CD4-positive, alpha-beta T cell treated with Interleukin-10 for 1 hour (primary cell): ENCODE measurements around the gene VIT.

ENCODE experiments used
- DNase-seq: peaks from one replicate; pipeline ENCODE4 v3.0.0-alpha.2; 2020

VIT gene

DNA sequence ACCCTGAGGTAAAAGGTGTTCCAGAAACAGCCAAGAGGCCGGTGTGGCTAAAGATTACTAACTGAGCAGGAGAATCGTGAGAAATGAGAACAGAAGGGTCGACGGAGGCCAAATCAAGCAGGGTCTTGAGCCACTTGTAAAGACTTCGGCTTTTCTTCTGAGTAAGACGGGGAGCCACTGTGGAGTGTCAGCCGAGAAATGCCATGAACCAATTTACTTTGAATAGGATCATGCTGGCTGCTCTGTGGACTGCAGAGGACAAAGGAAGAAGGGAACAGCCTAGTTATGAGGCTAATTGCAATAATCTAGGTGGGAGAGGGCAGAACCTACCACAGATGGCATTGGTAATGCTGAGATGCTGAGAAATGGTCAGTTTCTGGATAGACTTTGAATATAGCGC is 16.8 kb downstream of the VIT start:
- no peak for DNase-seq

DNA sequence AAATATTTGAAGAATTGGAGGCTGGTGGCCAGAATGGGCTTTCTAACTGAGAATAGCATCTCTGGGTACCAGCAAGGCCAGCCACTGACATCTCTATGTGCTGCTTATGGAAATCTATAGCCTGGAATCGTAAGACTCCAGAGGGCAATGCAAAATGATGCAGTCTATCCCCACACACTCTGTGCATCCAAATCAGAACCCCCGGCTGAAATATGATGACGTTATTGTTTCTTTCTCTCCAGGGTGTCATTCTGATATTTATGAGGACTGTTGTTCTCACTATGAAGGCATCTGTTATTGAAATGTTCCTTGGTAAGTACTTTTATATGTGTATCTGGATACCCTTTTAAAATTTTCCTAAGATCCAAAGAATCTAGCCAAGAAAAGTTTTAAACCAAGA is 19.6 kb downstream of the VIT start:
- DNase-seq, result no peak

DNA sequence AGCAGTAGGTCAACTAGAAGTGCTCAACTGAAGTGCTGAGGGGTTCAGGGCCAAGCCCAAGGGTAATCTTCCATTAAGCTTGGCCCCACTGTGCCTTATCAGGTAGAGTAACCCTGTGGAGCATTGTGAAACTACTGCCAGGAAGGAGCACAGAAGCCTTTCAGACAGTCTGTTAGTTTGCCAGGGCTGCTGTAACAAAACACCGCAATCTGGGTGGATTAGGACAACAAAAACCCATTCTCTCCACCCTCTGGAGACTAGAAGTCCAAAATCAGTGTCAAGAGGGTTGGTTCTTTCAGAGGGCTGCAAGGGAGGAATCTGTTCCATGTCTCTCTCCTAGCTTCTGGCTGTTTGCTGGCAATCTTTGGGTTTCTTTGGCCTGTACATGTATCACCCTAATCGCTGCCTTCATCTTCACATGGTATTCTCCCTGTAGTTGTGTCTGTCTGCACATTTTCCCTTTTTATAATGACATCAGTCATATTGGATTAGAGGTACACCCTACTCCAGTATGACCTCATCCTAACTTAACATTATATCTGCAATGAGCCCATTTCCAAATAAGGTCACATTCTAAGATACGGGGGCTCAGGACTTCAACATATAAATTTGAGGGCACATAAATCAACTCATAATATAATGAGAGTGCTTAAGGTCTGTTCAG is 21.2 kb downstream of the VIT start:
- DNase-seq, result no peak

DNA sequence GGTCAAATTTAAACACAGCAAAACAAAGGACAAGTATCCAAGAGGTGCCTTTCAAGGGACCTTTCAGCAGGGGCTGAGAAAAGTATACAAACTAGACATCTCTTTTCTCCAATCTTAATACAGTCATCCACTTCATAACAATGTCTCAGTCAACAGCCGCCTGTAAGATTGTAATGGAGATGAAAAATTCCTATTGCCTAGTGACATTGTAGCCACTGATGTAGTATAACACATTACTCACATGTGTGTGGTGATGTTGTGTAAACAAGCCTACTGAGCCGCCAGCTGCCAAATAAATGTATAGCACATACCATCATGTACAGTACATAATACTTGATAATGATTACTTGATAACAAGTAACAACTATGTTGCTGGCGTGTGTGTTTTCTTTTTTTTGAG is 31.0 kb downstream of the VIT start:
- DNase-seq, result no peak

DNA sequence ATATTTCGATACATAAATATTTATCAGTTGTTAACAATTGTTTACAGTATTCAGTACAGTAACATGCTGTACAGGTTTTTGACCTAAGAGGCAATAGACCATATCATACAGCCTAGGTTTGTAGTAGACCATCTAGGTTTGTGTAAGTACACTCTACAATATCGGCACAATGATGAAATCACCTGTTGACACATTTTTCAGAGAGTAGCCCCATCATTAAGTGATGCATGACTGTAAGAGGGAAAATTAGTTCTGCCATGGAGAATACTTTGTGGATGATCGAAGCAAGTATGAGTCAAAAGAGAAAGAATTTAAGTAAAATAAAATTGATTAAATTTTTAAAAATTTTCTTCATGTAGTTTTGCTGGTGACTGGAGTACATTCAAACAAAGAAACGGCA is 32.6 kb downstream of the VIT start:
- no peak for DNase-seq

DNA sequence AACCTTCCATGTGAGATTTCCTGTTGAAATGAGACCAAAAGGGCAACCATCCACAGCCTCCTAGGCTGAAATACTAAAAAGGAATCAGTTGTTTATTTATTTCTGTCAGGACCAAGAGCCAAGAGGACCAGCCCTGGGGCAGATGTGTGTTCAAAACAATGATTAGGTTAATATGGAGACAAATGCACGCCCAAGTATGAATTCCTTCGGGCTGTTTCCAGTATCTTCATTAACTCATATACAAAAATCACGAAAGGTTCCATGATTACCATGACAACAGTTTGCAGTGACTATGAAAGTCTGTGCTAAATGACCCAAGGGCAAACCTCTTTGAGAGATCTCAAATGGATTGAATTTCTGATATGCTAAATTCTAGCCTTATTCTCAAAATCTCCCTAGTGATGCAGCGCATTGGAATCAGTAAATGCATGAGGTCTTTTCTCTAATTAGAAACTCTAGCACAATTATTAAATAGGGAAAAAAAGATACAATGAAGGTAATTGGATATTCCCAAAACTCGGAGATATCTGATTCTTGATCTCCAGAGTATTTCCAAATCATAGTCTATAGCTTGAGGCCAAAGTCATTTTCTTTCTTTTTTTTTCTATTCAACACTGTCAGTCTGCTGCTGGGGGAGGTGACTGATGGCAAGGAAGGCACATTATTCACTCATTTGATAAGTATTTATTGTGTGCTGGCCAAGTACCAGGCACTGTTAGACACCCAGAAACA is 35.6 kb downstream of the VIT start:
- no peak for DNase-seq

DNA sequence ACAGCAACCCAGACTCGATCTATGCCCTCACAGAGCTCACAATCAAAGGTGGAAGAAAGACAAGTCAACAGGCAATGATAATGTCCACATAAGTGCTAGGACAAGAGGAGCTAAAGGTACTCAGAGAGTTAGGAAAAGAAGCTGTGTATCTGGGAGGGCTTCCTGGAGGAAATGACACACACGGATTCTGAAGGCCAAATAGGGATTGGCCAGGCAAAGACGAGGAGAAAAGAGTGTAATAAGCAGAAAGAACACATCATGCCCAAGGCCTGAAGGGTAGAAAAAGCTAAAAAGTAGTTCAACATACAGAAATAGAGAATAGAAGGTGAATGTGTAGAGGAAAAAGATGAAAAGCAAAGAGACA is 36.1 kb downstream of the VIT start:
- DNase-seq, result no peak

DNA sequence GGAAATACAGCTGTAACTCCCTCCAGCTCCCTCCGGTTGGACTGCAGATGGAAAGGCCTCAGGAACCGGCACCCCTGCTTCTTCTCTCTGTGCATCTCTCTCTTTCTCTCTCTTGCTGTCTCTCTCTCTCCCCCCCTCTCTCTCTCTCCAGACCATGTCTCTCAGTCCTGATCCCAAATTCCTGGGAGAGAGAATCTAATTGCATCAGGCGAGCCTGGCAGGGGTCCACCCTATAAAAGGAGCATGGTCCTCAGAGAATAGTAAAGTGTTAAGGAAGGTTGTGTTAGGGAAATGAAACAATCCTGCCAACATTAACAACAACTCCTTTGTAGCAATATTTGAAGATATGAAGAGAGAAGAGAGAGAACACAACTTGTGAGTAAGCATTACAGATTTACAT is 36.7 kb downstream of the VIT start:
- no peak for DNase-seq

DNA sequence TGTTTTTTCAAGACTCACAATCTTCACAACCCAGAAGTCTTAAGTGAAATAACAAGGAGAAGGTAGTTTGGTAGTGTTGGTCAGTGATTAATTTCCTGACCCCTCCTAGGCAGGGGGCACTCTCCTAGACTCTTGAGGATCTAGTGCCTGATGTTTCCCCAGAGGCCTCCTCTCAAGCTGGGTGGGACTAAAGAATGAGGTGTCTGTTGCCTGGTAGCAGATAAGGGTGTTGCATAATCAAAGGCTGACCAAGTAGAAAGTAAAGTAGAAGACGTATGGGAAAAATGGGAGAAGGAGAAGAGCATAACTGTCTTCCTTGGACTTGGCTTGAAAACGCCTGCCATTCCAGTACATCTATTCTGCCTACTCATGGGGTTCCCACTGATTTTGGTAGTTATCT is 37.8 kb downstream of the VIT start:
- no peak for DNase-seq

DNA sequence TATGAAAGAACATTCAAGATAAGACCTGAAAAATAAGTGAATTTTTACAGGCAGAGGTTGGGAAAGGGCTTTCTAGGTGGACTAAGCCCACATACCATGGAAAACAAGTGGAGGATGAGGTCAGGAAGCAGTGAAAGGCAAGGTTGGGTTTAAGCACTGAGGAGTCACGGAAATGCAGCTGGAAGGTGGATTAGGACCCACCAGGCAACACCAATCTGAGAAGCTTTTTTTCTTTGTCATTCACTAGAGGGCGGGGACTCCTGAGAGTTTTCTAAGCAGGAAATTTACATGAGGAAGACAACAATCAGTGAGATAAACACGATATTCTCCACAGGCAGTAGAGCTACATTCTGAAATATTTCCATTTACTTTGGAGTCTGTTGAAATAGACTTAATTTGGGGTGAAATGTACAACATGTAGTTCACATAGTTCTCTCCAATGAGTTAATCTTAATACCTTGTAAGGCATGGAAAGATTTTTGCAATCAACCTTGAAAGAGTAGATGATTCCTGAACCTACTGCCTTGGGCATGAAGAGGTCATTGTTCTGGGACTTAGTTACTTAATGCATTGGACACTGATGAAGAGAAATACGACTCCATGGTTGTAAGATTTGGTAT is 40.7 kb downstream of the VIT start:
- no peak for DNase-seq

DNA sequence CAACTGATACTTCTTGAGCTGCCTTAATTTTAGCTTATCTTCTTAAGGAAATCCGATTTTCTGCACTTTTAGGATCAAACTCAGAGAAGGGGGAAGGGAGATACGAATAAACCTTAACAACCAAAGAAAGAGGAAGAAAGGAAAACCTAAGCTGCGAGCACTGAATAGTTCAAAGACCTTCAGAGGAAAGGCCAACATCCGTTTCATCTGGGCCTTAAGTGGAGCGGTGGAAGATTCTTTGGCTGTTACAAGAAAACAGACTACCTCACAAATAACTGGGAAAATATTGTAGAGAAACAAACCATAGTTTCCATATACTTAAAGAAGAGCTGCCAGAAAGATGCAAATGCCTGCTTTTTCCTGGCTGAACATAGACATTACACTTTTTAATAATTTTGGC is 43.6 kb downstream of the VIT start:
- no peak for DNase-seq

DNA sequence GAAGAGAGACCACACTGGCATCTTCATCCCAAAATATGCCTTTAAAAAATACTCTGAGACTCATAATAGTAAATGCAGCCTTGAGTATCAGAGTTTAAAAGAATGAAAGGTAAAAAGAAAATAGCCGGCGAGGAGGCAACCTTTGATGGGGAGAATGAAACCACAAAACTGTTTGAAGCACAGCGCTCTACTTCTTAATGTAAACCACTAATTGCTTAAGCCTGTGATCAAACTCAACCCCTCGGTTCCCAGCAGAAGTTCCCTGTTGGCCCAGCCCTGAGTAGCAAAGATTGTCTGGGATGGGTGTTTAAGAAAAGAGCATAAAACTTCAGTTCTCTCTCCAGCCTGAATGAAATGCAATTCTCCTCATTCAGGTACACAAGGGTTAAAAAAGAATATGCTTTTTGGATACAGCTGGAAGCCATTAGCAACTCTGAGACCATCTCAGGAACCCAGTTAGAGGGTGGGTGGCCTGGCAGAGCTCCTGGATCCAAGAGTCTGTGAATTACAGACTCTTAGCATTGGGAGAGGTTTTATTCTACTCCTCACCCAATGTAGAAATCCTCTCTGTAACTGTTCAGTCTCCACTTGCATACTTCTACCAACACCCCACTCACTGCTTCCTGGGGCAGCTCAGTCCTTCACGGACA is 44.8 kb downstream of the VIT start:
- DNase-seq, result no peak

DNA sequence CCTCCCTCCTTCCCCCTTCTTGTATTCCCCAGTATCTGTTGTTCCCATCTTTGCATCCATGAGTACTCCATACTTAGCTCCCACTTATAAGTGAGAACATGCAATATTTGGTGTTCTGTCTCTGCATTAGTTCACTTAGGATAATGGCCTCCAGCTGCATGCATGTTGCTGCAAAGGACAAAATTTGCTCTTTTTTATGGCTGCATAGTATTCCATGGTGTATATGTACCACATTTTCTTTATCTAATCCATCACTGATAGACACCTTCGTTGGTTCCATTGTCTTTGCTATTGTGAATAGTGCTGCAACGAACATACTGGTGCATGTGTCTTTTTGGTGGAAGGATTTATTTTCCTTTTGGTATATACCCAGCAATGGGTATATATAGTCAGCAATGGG is 47.4 kb downstream of the VIT start:
- no peak for DNase-seq

DNA sequence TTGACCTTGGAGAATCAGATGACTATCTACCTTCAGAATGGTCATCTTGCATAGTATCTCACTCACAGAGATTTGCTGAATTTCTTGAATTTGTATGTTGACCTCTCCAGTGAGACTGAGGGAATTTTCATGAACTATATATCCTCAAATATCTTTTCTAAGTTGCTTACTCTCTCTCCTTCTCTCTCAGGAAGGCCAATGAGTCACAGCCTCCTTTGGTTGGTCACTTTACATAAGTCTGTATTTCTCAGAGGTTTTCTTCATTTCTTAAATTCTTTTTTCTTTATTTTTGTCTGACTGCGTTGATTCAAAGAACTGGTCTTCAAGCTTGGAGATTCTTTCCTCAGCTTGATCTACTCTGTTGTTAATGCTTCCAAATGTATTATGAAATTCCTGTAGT is 51.7 kb downstream of the VIT start:
- DNase-seq, result no peak

DNA sequence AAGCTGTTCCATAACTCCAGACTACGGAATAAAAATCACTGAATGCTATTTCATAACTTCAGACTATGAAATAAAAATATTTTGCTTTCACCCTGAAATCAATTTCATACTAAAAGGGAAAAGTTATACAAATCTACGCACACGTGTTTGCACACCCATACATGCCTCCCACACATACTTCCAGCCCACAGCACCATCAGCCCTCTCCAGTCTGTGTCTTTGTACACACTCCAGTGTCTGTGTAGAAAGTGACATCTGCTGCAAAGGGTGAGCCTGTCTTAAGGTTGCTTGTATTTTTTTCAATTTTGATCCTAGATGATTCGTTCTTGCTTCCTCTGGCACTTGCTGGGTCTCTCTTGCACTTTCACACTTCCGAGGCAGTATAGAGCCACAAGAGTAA is 53.6 kb downstream of the VIT start:
- no peak for DNase-seq

DNA sequence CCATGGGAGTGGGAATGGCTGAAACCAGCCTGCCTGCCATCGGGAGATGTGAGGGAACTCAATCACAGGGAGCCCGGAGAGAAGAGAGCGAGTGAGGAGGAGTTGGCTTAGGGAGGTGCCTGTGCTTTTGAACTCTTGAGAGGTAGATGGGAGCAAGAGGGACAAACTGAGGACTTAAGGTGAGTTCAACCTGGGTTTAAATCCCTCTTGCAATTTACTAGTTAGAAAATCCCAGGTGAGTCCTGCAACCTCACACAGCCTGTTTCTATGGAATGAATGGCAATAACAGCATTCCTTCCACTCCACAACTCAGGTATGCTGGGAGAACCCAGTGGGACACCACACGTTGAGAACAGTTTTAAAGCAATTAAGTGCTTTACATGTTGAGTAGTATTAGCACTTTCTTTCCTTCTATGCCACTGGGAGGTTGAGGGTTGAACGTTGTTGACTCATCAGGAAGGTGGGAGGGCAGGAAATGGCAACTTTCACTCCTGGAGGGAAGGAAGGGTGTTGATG is 57.3 kb downstream of the VIT start:
- no peak for DNase-seq

DNA sequence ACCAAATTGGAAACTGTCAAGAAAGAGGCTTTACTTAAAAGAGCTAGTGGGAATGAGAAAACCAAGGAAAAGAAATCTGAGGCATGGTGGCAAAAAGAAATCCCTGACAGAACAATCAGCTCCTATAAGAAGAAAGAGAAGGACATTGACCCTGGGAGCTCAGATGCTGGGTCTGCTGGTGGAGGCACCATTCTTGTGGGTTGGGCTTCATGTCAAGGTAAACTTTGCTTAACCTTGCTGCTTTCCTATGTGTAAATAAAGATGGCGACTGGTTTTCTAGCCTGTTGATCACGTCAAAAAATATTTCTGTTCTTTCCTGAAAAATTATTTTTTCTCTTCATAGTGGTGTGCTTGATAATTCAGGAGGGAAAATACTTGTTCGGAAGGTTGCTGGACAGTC is 58.1 kb downstream of the VIT start:
- DNase-seq, result no peak

DNA sequence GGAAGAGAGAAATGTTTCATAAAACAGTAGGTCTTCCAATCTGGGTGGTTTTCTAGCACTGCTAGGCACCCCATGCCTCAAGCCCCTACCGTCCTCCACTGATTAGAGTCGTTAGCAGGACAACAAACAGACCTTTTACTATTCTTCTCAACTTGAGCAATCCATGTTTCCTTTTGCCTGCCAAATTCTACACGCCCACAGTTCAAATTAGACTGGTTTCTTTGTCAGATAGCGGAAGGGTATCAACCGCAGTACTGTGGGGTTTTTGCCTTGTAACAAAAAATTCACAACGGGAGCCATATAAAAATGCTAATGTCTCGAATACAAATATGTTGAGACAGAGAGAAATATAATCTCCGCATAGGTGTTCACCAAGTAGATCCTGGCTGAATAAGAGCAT is 59.9 kb downstream of the VIT start:
- DNase-seq, result no peak

DNA sequence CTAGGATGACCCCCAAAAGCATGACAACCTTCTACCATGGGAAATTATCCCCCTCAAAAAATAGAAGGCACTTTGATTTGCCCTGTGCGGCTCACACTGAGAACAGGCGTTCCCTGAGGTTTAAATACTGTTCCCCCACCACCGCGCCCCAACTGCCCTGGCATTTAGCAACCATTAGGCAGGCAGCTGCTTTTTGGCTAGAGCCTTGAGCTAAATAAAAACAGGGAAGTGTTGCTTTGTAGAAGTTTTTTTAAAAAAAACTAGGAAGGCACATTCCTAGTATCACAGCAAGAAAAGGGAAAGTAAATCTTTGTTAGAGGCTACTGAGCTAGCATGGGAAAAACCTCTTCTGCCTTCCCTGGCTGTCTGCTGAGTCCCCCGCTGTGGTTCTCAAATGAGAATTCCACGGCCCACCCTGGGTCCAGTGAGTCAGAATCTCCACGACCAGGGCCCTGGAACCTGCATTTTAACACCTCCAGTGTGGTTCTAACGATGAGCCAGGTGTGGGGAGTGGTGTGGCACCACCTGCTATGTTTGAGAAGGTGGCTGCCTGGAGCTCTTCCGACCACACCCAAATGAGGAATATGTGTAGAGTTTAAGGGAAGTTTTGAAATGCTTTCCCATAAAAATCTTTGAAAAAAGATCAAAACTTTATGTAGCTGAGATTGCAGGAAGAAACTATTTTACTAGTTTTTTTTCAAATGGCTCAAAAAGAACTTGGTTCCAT is 66.4 kb downstream of the VIT start:
- no peak for DNase-seq

DNA sequence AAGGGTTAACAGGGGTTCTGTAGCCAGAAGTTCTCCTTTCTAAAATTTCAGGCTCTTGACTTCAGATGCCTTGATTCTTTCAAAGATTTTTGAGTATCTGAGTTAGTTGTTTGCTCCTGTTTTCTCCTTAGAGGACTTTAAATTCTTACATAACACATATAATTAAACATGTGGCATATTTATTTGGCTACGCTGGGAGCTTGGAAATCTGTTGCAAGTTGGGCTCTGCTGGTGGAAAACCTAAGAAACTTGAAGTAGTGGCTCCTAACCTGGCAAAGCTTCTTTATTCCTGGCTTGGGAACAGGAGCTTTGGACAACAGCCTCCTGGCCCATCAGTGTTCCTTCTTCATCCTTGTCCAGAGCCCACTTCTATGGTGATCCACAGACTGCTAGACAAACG is 72.6 kb downstream of the VIT start:
- DNase-seq, result no peak

DNA sequence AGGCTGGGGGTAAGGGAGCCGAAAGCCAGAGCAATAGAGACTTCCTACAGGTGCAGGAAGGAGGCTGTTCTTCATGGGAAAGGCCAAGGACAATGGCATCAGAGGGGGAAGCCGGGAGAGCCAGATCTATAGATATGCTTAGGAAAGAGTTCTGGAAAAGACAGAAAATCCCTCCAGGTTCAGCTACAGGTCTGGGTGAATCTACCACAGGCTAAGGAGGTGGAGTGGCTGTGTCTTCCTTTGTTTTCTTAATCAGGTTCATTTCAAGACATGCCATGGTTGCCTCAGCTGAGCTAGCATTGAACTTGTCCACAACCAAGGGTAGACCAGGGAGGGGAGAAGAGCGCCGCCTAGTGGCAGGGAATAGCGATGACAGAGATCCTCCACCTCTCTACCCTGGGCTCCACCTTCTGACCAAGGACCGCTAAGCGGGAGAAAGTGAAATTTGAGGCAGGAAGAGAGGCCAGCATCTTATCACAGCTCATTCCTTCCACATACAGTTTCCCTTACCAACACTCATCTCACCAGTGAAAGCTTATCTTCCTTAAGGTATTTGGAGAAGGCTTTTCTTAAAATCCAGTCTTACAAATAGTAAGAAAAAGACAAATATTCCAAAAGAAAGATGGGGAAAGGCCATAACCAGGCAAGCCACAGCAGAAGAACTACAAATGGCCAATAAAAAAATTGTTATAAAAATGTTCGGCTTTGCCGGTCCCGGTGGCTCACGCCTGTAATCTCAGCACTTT is 74.2 kb downstream of the VIT start:
- DNase-seq, result peak; percentile 19

DNA sequence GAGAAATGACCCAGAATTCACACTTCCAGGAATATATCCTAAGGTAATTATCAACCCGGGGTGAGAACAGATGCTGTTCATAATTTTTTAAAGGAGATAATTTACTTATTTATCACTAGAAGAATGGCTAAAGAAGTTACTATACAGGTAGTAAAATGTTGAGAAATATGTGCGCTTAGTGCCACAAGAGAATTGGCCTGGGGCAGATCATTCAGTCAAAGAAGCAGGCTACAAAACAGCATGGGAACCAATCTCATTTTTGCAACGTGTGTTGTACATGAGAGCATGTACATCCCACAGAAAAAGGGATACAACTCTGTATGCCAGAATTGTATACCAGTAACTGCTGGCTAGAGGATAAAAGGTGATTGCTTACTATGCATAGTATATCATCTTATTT is 75.2 kb downstream of the VIT start:
- DNase-seq, result no peak

DNA sequence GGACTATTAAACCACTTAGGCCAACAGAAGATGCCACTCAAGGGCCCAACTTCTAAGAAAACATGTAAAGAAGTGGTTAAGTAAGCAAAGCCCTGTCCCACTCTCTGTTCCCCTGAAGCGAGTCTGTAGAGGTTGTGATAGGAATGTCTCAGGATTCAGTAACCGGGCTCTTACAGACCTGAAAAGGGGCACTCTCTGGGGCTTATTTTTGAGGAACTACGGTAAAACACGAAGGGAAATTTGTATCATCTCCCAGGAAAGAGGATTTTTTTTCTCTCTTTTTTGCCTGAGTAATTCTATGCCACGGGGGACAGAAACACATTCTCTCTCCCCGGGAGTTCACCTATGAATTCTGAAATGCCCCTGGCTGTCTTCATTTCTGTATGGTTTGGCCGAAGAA is 77.4 kb downstream of the VIT start:
- DNase-seq, result no peak
